ENCODE data around the gene SH3BGRL2. TPM values are rescaled to one million over a fixed set of nuclear protein-coding genes. Genes with fewer than 3 reads are reported as not detected.
"Not testable (repeated sequence)": the region's sequence is repeated elsewhere in the genome, so short reads cannot be mapped to it uniquely, and the experiment has no call there.

Gene SH3BGRL2
- total and polyA plus RNA-seq, 9 donors, result 6.3 to 9.5 (median 8.2) TPM

DNA sequence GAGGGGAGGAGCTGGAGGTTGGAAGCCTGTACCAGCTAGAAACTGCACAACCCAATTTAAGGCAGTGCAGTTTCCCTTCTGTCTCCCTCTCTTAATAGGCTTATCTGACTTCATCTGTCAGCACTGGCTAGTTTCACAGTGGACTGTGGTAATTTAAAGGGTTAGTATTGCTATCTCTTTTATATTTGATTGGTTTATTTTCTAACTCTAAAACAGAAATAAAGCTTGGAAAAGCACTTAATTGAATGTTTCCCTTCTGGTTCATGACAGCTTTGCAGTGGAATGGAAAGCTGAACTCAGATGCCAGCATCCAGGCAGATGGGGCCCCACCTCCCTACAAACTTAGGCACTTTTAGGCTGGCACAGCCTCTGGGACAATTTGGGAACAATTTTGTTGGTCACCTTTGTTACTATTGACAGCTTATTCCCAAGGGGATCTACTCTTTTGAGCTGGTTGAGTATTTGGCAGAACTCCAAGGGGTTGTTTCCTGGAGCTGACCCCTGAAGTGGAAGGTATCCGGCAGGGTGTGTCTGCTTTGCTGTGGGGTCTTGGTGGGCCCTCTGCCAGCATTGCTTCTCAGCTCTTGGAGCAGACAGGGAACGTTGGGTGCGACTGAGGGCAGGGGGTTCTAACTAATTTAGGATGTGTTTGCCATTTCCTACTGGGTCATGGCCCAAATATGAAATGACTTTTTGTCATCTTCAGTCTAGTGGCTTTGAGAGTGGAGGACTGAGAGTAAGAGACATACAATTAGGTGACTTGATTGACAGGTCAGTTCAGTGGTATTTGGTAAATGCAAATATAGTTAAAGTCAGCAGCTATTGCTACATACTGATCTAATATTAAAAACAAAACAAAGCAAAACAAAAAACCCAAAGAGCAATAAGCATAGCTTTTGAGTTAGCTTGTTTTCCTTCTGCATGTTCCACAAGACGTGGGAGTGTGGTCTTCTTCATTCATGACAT, 9.3 kb downstream of the SH3BGRL2 start:
- Histone ChIP-seq H3K4me3 (ENCODE audit: low read length) (no peak overlapping the region), H3K27ac (ENCODE audit: low read length) (no peak overlapping the region), H3K9me3 (replicated peaks; ENCODE audit: control insufficient read depth, low read depth, low read length) (no peaks in the 10 kb centered on the region), H3K4me1 (ENCODE audit: control insufficient read depth, insufficient read depth, low read length) (no peaks in the 10 kb centered on the region), H3K27me3 (ENCODE audit: control insufficient read depth, insufficient read depth, low read length) (no peaks in the 10 kb centered on the region), H3K36me3 (ENCODE audit: control insufficient read depth, insufficient read depth, low read length) (no peaks in the 10 kb centered on the region)
- DNase-seq, result no peak
- WGBS (ENCODE audit: insufficient coverage), result 65% methylated on average over 3 of the region's 4 CpGs

DNA sequence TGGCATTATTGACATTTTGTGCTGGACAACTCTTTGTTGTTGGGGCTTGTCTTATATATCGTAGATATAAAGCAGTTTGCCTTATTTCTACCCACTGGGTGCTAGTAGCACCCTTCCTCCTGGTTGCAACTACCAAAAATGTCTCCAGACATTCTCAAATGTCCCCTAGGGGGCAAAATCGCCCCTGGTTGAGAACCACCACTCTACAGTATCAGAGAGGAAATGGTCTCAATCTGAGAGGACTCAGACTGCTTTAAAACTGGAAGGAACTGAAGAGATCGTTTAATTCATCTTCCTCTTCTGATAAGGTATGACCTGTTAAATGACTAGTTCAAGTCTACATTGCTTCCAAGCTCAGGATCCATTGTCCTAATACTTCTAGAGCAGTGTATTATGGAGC, 14.9 kb downstream of the SH3BGRL2 start:
- no peaks in the 10 kb centered on the region for H3K9me3 ChIP-seq (replicated peaks; ENCODE audit: control insufficient read depth, low read depth, low read length)
- no peak for DNase-seq
- H3K4me3 ChIP-seq (ENCODE audit: low read length), result no peak overlapping the region
- H3K36me3 ChIP-seq (ENCODE audit: control insufficient read depth, insufficient read depth, low read length), result no peaks in the 10 kb centered on the region
- WGBS (ENCODE audit: insufficient coverage), result no CpG with 5 or more reads among the region's 3 CpGs
- H3K4me1 ChIP-seq (ENCODE audit: control insufficient read depth, insufficient read depth, low read length), result no peaks in the 10 kb centered on the region
- H3K27me3 ChIP-seq (ENCODE audit: control insufficient read depth, insufficient read depth, low read length), result no peaks in the 10 kb centered on the region
- H3K27ac ChIP-seq (ENCODE audit: low read length), result no peak overlapping the region

GRCh38 chr6:79646561-79646960, 15.4 kb downstream of the SH3BGRL2 start:
- H3K27me3 ChIP-seq (ENCODE audit: control insufficient read depth, insufficient read depth, low read length), result no peaks in the 10 kb centered on the region
- no peaks in the 10 kb centered on the region for H3K36me3 ChIP-seq (ENCODE audit: control insufficient read depth, insufficient read depth, low read length)
- no peaks in the 10 kb centered on the region for H3K4me1 ChIP-seq (ENCODE audit: control insufficient read depth, insufficient read depth, low read length)
- H3K4me3 ChIP-seq (ENCODE audit: low read length), result no peak overlapping the region
- no peak for DNase-seq
- no peak overlapping the region for H3K27ac ChIP-seq (ENCODE audit: low read length)
- no peaks in the 10 kb centered on the region for H3K9me3 ChIP-seq (replicated peaks; ENCODE audit: control insufficient read depth, low read depth, low read length)

GRCh38 chr6:79647741-79648140, 16.6 kb downstream of the SH3BGRL2 start:
- WGBS (ENCODE audit: insufficient coverage), result no CpG with 5 or more reads among the region's 2 CpGs
- Histone ChIP-seq H3K27ac (ENCODE audit: low read length) (peak overlapping the region; percentile 15), H3K4me1 (ENCODE audit: control insufficient read depth, insufficient read depth, low read length) (no peaks in the 10 kb centered on the region)

DNA sequence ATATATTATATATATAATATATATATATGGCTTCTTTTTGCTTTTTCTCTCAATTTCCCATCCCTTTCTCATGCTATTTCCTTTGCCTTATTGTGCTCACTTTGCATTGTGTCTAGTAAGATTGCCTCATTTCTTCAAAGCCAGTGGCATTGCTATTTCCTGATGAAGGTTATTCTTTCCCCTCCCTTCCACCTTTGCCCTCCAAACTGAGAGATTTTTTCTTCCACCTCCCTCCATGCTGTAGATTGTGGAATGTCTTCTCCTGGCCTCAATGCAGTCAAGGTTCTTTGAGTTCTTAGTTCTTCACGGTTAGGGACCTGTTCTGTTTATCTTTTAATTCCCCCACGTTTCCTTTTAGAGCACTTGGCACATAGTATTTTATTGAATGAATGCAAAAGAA, 17.2 kb downstream of the SH3BGRL2 start:
- Histone ChIP-seq H3K27me3 (ENCODE audit: control insufficient read depth, insufficient read depth, low read length) (no peaks in the 10 kb centered on the region), H3K36me3 (ENCODE audit: control insufficient read depth, insufficient read depth, low read length) (no peaks in the 10 kb centered on the region), H3K4me3 (ENCODE audit: low read length) (no peak overlapping the region), H3K27ac (ENCODE audit: low read length) (peak overlapping the region; percentile 54), H3K9me3 (replicated peaks; ENCODE audit: control insufficient read depth, low read depth, low read length) (no peaks in the 10 kb centered on the region), H3K4me1 (ENCODE audit: control insufficient read depth, insufficient read depth, low read length) (no peaks in the 10 kb centered on the region)
- no peak for DNase-seq
- WGBS (ENCODE audit: insufficient coverage), result no CpG with 5 or more reads among the region's 2 CpGs

More at GRCh38 chr6:79647741-79648140, 16.6 kb downstream of the SH3BGRL2 start:
- no peaks in the 10 kb centered on the region for H3K27me3 ChIP-seq (ENCODE audit: control insufficient read depth, insufficient read depth, low read length)
- H3K4me3 ChIP-seq (ENCODE audit: low read length), result no peak overlapping the region
- H3K9me3 ChIP-seq (replicated peaks; ENCODE audit: control insufficient read depth, low read depth, low read length), result no peaks in the 10 kb centered on the region
- no peaks in the 10 kb centered on the region for H3K36me3 ChIP-seq (ENCODE audit: control insufficient read depth, insufficient read depth, low read length)
- no peak for DNase-seq

GRCh38 chr6:79649016-79649415, 17.9 kb downstream of the SH3BGRL2 start:
- Histone ChIP-seq H3K27ac (ENCODE audit: low read length) (peak overlapping the region; percentile 54), H3K4me3 (ENCODE audit: low read length) (no peak overlapping the region), H3K27me3 (ENCODE audit: control insufficient read depth, insufficient read depth, low read length) (no peaks in the 10 kb centered on the region), H3K36me3 (ENCODE audit: control insufficient read depth, insufficient read depth, low read length) (no peaks in the 10 kb centered on the region), H3K4me1 (ENCODE audit: control insufficient read depth, insufficient read depth, low read length) (no peaks in the 10 kb centered on the region), H3K9me3 (replicated peaks; ENCODE audit: control insufficient read depth, low read depth, low read length) (no peaks in the 10 kb centered on the region)
- DNase-seq, result no peak

GRCh38 chr6:79650950-79651349, 19.8 kb downstream of the SH3BGRL2 start:
- WGBS (ENCODE audit: insufficient coverage), result no CpG with 5 or more reads among the region's 3 CpGs
- Histone ChIP-seq H3K36me3 (ENCODE audit: control insufficient read depth, insufficient read depth, low read length) (no peaks in the 10 kb centered on the region), H3K9me3 (replicated peaks; ENCODE audit: control insufficient read depth, low read depth, low read length) (no peaks in the 10 kb centered on the region), H3K27me3 (ENCODE audit: control insufficient read depth, insufficient read depth, low read length) (no peaks in the 10 kb centered on the region), H3K4me3 (ENCODE audit: low read length) (no peak overlapping the region), H3K27ac (ENCODE audit: low read length) (no peak overlapping the region), H3K4me1 (ENCODE audit: control insufficient read depth, insufficient read depth, low read length) (no peaks in the 10 kb centered on the region)
- no peak for DNase-seq

DNA sequence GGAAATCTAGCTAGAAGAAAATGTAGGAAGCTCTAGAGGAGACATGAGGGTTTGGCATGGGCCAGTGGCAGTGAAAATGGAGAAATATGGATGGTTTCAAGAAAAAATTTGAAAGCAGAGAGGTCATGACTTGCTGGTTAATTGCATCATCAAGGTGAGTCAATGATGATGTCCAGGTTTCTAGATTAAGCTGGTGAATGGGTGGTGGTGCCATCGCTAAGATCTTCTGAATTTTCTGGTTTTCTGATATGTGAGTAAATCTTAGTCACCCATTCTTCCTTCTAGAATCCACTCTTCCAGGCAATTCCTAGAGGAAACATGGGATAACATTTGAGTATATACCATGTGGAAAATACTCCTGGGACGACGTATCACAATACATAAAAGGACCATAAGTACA, 25.0 kb downstream of the SH3BGRL2 start:
- Histone ChIP-seq H3K4me1 (ENCODE audit: control insufficient read depth, insufficient read depth, low read length) (no peaks in the 10 kb centered on the region), H3K9me3 (replicated peaks; ENCODE audit: control insufficient read depth, low read depth, low read length) (no peaks in the 10 kb centered on the region), H3K4me3 (ENCODE audit: low read length) (no peak overlapping the region), H3K27ac (ENCODE audit: low read length) (no peak overlapping the region), H3K36me3 (ENCODE audit: control insufficient read depth, insufficient read depth, low read length) (no peaks in the 10 kb centered on the region), H3K27me3 (ENCODE audit: control insufficient read depth, insufficient read depth, low read length) (no peaks in the 10 kb centered on the region)
- no peak for DNase-seq
- no CpG with 5 or more reads among the region's 3 CpGs for WGBS (ENCODE audit: insufficient coverage)

- Histone ChIP-seq H3K27me3 (ENCODE audit: control insufficient read depth, insufficient read depth, low read length) (no peaks in the 10 kb centered on the region), H3K9me3 (replicated peaks; ENCODE audit: control insufficient read depth, low read depth, low read length) (no peaks in the 10 kb centered on the region), H3K36me3 (ENCODE audit: control insufficient read depth, insufficient read depth, low read length) (no peaks in the 10 kb centered on the region), H3K4me3 (ENCODE audit: low read length) (no peak overlapping the region), H3K4me1 (ENCODE audit: control insufficient read depth, insufficient read depth, low read length) (no peaks in the 10 kb centered on the region), H3K27ac (ENCODE audit: low read length) (no peak overlapping the region)
- WGBS (ENCODE audit: insufficient coverage), result 86% methylated on average over 1 of the region's 1 CpG
- DNase-seq, result no peak
These were observed 26.1 kb downstream of the SH3BGRL2 start for GRCh38 chr6:79657238-79657637.

DNA sequence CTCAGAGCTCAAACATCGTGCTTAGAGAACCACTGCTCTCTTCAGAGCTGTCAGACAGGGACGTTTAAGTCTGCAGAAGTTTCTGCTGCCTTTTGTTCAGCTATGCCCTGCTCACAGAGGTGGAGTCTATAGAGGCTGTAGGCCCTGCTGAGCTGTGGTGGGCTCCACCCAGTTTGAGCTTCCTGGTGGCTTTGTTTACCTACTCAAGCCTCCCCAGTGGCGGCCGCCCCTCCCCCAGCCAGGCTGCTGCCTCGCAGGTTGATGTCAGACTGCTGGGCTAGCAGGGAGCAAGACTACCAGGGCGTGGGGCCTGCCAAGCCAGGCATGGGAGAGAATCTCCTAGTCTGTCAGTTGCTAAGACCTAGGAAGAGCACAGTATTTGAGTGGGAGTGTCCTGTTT, 32.5 kb downstream of the SH3BGRL2 start:
- H3K27me3 ChIP-seq (ENCODE audit: control insufficient read depth, insufficient read depth, low read length); DNase-seq; H3K4me3 ChIP-seq (ENCODE audit: low read length); H3K9me3 ChIP-seq (replicated peaks; ENCODE audit: control insufficient read depth, low read depth, low read length); H3K27ac ChIP-seq (ENCODE audit: low read length); H3K4me1 ChIP-seq (ENCODE audit: control insufficient read depth, insufficient read depth, low read length); H3K36me3 ChIP-seq (ENCODE audit: control insufficient read depth, insufficient read depth, low read length): not testable (repeated sequence)
- 40% methylated on average over 2 of the region's 6 CpGs for WGBS (ENCODE audit: insufficient coverage)

Measured in muscle of leg (tissue), 11 donors.